Retina (tissue), 1 donor: ENCODE measurements around the gene SELENOV.
"Not testable (repeated sequence)": the region's sequence is repeated elsewhere in the genome, so short reads cannot be mapped to it uniquely, and the experiment has no call there.

Experiments used
- DNase-seq: peaks from one replicate; pipeline ENCODE4 v3.0.0-alpha.2; 2016

Gene SELENOV

GRCh38 chr19:39514840-39515550 is at the start of gene SELENOV:
TSS of gene SELENOV (plus strand) at chr19:39515139. CDS start at chr19:39515213, 74 bp downstream.
- peak; percentile 54 for DNase-seq

- DNase-seq = no peak
Measured at GRCh38 chr19:39465956-39466747, 48.8 kb upstream of the SELENOV start.

- DNase-seq = no peak
Measured at GRCh38 chr19:39467941-39468340, 47.0 kb upstream of the SELENOV start.

- no peak for DNase-seq
Measured at GRCh38 chr19:39469036-39469435, 45.9 kb upstream of the SELENOV start.

- no peak for DNase-seq
Measured at GRCh38 chr19:39469567-39469966, 45.4 kb upstream of the SELENOV start.

GRCh38 chr19:39470724-39471339 is 44.1 kb upstream of the SELENOV start:
- DNase-seq = no peak

GRCh38 chr19:39471756-39472536 is 43.0 kb upstream of the SELENOV start:
- DNase-seq = no peak

- no peak for DNase-seq
Measured at GRCh38 chr19:39472746-39473442, 42.0 kb upstream of the SELENOV start.

- DNase-seq = no peak
Measured at GRCh38 chr19:39473443-39473960, 41.4 kb upstream of the SELENOV start.

GRCh38 chr19:39474139-39474620 is 40.8 kb upstream of the SELENOV start:
- DNase-seq = peak; percentile 69

GRCh38 chr19:39475748-39476147 is 39.2 kb upstream of the SELENOV start:
- DNase-seq = no peak

GRCh38 chr19:39479319-39479801 is 35.6 kb upstream of the SELENOV start:
- not testable (repeated sequence) for DNase-seq

- no peak for DNase-seq
Measured at GRCh38 chr19:39479916-39480315, 35.0 kb upstream of the SELENOV start.

- peak; percentile 96 for DNase-seq
Measured at GRCh38 chr19:39480337-39481228, 34.4 kb upstream of the SELENOV start, which contains the start of gene TIMM50. TSS of gene TIMM50 (plus strand) at chr19:39480838. CDS start at chr19:39480854, 16 bp downstream.

- no peak for DNase-seq
Measured at GRCh38 chr19:39481229-39481545, 33.8 kb upstream of the SELENOV start.

- DNase-seq = no peak
Measured at GRCh38 chr19:39481676-39482075, 33.3 kb upstream of the SELENOV start.

GRCh38 chr19:39483141-39483540 is 31.8 kb upstream of the SELENOV start:
- DNase-seq = peak; percentile 49

GRCh38 chr19:39489756-39490155 is 25.2 kb upstream of the SELENOV start:
- no peak for DNase-seq

- DNase-seq = no peak
Measured at GRCh38 chr19:39492225-39492624, 22.7 kb upstream of the SELENOV start.

GRCh38 chr19:39492788-39493187 is 22.2 kb upstream of the SELENOV start:
- no peak for DNase-seq

- no peak for DNase-seq
Measured at GRCh38 chr19:39494661-39495060, 20.3 kb upstream of the SELENOV start.
